NCI-H1417 (cell line): ENCODE results near the gene TOX4.

Experiments
- DNase-seq, 3 experiments: peaks; one replicate each; lab custom pipeline; 2025; lab: John Stamatoyannopoulos, UW

The TOX4 gene

DNA sequence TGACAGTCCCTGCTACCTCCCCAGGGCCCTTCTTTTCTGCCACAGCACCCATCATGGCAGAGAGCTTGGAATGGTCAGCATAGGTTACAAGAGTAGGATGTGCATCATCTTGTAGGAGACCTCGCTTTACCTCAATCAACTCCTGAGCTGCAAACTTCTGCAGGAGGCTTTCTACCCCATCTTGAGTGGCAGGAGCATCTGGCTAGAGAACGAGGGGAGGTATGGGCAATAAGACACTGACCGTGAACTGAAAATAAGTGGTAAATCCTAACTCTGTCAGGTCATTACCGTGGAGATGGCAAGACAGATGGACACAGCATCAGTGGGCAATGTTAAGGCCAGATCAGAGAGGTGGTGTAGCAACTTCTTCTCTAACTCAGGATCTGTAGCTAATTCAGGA lies 26.4 kb downstream of the TOX4 start:
- no peak for DNase-seq

- no peak for DNase-seq
Measured at GRCh38 chr14:21505012-21505553, 28.1 kb downstream of the TOX4 start.

DNA sequence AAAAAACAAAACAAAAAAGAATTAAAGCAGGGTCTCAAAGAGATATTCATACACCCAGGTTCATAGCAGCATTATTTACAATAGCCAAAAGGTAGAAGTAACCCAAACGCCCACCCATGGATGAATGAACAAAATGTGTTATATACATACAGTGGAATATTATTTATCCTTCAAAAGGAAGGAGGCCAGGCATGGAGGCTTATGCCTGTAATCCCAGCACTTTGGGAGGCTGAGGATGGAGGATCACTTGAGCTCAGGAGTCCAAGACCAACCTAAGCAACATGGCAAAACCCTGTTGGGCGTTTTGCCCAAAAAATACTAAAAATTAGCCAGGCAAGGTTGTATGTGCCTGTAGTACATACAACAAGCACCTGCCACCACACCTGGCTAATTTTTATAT lies 29.6 kb downstream of the TOX4 start:
- DNase-seq = no peak

- no peak for DNase-seq
Measured at GRCh38 chr14:21509432-21510143, 32.6 kb downstream of the TOX4 start.

- peak; percentile 97 to 100 (median 99) for DNase-seq
Measured at GRCh38 chr14:21510735-21511657, 34.0 kb downstream of the TOX4 start, which contains the start of gene METTL3. TSS of gene METTL3 (minus strand) at chr14:21511340. CDS start at chr14:21511223, 117 bp downstream.

DNA sequence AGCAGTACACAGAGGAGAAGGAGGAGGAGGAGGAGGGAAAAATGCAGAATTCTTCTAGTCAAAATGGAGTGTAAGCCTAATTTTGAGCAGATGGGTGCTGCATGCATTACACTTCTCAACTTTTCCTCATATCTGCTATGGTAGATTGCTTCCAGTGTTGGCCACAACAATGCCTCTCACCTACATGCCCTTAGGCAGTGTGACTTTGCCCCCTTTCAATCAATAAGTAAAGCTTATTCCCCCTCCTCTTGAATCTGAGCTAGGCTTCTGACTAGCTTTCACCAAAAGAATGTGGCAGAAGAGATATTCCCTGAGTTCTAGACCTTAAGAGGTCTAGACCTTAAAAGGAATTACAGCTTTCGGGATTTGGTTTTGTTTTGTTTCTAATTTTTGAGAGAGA lies 37.3 kb downstream of the TOX4 start:
- no peak for DNase-seq

DNA sequence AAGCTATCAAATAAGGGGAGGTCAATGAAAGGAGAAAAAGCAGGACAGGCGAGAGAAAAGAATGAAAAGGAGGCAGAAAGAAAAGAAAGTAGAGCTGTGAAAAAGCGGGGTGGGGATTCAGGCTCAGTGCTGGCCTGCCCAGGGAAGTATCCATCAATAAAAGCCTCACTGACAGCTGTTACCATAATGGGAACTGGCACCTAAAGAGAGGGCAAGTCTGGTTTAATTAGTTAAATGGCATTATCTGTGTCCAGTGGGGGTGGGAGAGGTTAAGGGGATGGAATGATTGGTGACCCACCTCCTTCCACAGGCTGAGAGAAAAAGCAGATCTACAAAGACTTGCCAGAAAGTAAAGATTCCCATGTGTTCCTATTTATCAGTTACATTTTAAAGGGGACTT lies 41.7 kb downstream of the TOX4 start:
- DNase-seq = no peak

DNA sequence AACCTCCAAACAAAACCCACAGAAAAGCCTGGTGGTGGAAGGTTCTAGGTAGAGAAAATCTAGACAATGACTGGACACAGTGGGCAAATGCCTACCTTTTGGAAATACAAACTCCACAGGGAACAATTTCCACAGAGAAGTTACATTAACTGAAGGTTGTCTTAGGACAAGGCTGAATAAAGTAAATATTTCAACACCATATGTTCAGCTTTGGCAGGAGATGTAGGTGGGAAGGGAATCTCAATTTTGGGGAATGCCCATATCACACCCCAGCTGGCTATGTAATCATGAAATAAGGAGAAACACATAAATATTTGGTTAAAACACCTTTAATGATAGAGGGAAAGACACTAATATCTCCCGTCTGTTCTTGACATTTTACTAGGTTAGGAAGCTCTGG lies 43.8 kb downstream of the TOX4 start:
- DNase-seq = no peak

DNA sequence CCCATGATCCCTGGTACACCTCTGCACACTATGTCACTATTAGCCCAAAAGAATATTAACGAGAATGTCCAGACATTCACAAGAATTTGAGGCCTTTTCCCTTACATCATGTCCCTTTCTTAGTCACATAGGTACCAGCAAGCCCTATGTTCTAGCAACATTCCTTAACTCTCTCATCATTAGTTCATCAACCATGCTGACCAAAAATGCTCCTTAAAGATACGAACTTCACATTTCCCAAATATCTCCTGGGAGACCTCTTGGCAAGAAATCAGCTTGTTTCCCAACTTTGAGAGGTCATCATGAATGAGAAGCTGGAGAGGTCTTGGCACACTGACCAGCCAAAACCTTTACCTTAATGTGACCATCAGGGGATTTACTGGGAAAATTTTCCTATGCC lies 44.5 kb downstream of the TOX4 start:
- no peak for DNase-seq

GRCh38 chr14:21523203-21523602 lies 46.2 kb downstream of the TOX4 start:
- no peak for DNase-seq

DNA sequence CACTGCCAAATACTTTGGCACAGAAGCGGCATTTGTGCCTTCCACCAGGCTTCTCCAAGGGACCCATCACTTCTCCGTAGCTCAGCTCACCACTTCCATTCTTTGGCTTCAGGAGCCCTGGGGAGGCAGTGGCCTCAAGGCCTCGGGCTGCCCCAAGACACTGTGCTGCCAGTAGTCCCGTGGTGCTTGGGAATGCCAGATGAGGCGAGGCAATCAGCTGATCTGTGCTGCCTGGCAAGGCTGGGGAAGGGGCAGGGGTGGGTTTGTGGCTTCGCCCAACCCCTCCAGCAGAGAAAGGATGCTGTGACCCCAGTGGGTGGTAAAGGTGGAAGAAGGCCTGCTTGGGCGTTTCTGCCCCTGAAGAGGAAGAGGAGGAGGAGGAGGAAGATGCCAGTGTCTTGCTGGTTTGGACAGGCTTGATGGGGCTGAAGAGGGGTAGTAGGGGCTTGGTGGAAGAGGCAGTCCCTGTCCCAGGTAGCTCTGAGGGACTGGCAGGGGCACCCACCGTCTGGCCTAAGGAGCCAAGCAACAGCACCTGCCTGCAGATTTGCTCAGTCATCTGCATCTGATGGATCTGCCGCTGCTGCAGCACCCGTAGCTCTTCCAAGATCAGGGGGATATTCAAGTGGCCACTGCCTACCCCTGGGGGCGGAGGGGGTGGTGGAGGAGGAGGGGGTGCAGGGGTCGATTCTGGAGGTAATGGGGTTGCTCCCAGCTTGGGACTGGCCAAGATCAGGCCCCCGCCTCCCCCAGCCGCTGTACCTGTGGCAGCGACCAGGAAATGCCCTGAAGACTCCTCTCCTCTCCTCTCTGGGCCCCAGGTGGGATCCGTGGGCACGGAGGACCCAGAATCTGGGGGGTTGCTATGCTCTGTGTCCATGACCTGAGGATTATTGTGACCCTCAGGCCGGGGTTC lies 47.8 kb downstream of the TOX4 start:
- DNase-seq = no peak

GRCh38 chr14:21525571-21525961 lies 48.6 kb downstream of the TOX4 start:
- DNase-seq = peak in 2 of 3 experiments; percentile 69 to 75

DNA sequence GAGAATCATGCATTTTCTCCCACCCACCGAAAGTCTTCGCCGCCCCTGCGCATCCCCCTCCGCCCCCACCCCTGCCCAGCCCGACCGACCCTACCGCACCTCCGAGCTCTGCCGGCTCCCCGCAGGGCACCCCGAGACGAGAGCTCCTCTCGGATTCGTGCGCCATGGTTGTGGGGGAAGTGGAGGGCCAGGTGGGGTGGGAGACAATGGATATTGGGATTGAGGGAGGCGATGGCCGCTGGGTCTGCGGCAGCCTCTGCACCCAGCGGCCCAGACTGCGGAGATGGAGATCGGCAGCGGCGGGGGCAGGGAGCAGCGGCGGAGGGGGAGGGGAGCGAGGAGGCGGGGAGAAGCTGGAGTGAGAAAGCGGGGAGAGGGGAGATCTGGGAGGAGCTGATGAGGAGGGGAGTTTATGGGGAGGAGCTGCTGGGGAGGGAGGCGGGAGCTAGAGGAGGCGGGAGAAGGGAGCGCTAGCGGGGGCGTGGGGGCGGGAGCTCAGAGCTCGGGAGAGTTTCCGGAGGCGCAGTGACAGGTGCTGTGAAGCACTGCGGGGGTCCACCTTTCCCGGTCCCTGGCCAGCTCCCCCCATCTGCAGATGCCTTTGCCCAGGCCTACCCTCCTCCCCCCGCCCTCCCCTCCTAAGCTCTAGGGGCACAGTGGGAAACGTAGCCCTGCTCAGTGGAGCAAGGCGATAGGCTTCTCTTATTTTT lies 49.1 kb downstream of the TOX4 start, which contains the start of gene SALL2:
Gene SALL2, minus strand, starts transcription at position 385 of the 710 bp plus-strand sequence. Its CDS starts 219 bp downstream, at position 166.
- DNase-seq = peak; percentile 93 to 98 (median 97)

- DNase-seq = peak; percentile 55 to 93 (median 88)
Measured at GRCh38 chr14:21526672-21527317, 49.8 kb downstream of the TOX4 start.

DNA sequence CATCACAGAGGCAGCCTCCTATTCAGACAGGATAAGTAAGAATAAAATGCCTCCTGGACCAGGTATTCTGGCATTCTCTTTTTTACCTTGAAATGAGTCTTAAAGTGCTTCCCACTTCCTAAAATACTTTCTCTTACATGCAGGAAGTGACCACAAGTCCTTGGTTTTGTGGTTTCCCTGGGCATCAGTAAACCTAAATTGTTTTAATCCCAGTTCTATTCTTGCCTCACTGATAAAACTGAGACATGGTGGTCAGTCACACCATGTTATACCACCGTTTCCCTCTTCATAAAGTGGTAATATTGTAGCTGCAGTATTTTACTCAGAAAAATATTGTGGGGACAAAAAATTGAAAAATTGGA lies 50.3 kb downstream of the TOX4 start:
- no peak for DNase-seq

GRCh38 chr14:21528381-21529348 lies 51.7 kb downstream of the TOX4 start:
- DNase-seq = peak in 2 of 3 experiments; percentile 44 to 53

DNA sequence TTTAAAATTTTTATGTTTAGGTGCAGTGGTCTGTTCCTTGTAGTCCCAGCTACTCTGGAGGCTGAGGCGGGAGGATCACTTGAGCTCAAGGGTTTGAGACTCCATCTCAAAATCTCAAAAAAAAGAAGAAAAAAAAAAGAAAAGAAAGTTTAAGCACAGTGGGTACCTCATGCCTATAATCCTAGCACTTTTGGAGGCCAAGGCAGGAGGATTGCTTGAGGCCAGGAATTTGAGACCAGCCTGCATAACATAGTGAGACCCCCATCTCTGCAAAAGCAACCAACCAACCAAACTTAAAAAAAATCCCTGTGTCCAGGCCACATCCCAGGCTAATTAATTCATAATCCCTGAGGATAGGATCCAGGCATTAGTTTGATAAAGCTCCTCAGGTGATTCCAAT lies 52.5 kb downstream of the TOX4 start:
- DNase-seq = no peak

- no peak for DNase-seq
Measured at GRCh38 chr14:21533294-21533693, 56.3 kb downstream of the TOX4 start.

DNA sequence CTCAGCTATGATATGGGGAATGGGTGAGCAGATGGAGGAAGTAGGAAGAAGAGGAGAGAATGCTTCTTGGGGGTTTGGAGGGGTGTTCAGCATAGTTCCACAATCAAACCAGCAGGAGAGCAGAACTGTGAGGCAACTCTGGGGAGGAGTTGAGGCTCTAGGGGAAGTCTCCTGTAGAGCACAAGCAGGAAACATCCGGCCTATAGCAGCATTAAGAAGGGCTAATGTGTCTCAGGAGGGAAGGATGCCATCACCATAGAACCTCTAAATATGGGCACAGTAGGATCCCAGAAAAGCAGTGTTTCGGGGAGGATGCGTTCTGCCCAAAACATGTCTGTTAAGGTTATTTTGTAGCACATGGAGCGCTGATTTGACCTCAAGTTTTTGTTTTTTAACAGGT lies 57.6 kb downstream of the TOX4 start:
- no peak for DNase-seq
